HG03575 (cell line): ENCODE results near the gene ASB10.

Experiments used
- ATAC-seq: cut with Tn5 transposase; IDR thresholded peaks from one replicate; pipeline ENCODE4 v1.9.1; 2021; ENCODE audit not compliant: unreplicated experiment, insufficient number of reproducible peaks, low FRiP score; ENCODE audit errors: extremely low read depth

The ASB10 gene

GRCh38 chr7:151186640-151187408 is at the start of gene ASB10:
ASB10 (minus strand) TSS chr7:151187250; CDS start chr7:151187130, 120 bp downstream.
- ATAC-seq = no peak

GRCh38 chr7:151236406-151236805 is 49.4 kb upstream of the ASB10 start:
- ATAC-seq = no peak

GRCh38 chr7:151235091-151235787 is 48.2 kb upstream of the ASB10 start:
- ATAC-seq = no peak

- no peak for ATAC-seq
Measured at GRCh38 chr7:151233804-151234203, 46.8 kb upstream of the ASB10 start.

GRCh38 chr7:151232917-151233701 is 46.1 kb upstream of the ASB10 start:
- no peak for ATAC-seq

- peak; percentile 76 for ATAC-seq
Measured at GRCh38 chr7:151232091-151232916, 45.3 kb upstream of the ASB10 start, which contains the start of gene CHPF2. CHPF2 (plus strand) TSS chr7:151232483; CDS start chr7:151234012, 1,529 bp downstream.

GRCh38 chr7:151231080-151231479 is 44.0 kb upstream of the ASB10 start:
- ATAC-seq = no peak

GRCh38 chr7:151229249-151229648 is 42.2 kb upstream of the ASB10 start:
- ATAC-seq = no peak

- ATAC-seq = no peak
Measured at GRCh38 chr7:151228024-151228866, 41.2 kb upstream of the ASB10 start.

GRCh38 chr7:151226875-151227782 is 40.1 kb upstream of the ASB10 start, which contains the start of gene ABCF2:
ABCF2 (minus strand) TSS chr7:151227205; CDS start chr7:151226458, 747 bp downstream.
- peak; percentile 88 for ATAC-seq

GRCh38 chr7:151226560-151226874 is 39.5 kb upstream of the ASB10 start:
- ATAC-seq = no peak

- ATAC-seq = no peak
Measured at GRCh38 chr7:151225948-151226510, 39.0 kb upstream of the ASB10 start.

GRCh38 chr7:151223728-151224127 is 36.7 kb upstream of the ASB10 start:
- no peak for ATAC-seq

- no peak for ATAC-seq
Measured at GRCh38 chr7:151218170-151218569, 31.1 kb upstream of the ASB10 start.

GRCh38 chr7:151215396-151215795 is 28.3 kb upstream of the ASB10 start:
- ATAC-seq = no peak

- no peak for ATAC-seq
Measured at GRCh38 chr7:151213826-151214225, 26.8 kb upstream of the ASB10 start.

- ATAC-seq = no peak
Measured at GRCh38 chr7:151212626-151213025, 25.6 kb upstream of the ASB10 start.
